Mammary epithelial cell (primary cell): ENCODE results near the gene CHCHD1.

Source experiments
- EZH2 ChIP-seq: IDR thresholded peaks from 2 replicates; pipeline ENCODE4 v1.6.1; 2012; ENCODE audit warnings: low read length, inconsistent platforms, borderline replicate concordance
- TF ChIP-seq, protein P1 (sequence below), 2 donors: IDR thresholded peaks in 1 of 2; conservative IDR thresholded peaks in 1 of 2; 2 replicates each; pipeline ENCODE4 v1.5.1; 2011 to 2012; ENCODE audit warnings: inconsistent platforms in 2 of 2, low read length in 2 of 2, mild to moderate bottlenecking in 2 of 2, control low read depth in 1 of 2, low read depth in 1 of 2; ENCODE audit not compliant: insufficient read depth in 1 of 2; ENCODE audit errors: extremely low read depth in 1 of 2

GRCh38 chr10:73788864-73789658 lies 7.2 kb downstream of the CHCHD1 start:
- TF ChIP-seq, protein P1, sequence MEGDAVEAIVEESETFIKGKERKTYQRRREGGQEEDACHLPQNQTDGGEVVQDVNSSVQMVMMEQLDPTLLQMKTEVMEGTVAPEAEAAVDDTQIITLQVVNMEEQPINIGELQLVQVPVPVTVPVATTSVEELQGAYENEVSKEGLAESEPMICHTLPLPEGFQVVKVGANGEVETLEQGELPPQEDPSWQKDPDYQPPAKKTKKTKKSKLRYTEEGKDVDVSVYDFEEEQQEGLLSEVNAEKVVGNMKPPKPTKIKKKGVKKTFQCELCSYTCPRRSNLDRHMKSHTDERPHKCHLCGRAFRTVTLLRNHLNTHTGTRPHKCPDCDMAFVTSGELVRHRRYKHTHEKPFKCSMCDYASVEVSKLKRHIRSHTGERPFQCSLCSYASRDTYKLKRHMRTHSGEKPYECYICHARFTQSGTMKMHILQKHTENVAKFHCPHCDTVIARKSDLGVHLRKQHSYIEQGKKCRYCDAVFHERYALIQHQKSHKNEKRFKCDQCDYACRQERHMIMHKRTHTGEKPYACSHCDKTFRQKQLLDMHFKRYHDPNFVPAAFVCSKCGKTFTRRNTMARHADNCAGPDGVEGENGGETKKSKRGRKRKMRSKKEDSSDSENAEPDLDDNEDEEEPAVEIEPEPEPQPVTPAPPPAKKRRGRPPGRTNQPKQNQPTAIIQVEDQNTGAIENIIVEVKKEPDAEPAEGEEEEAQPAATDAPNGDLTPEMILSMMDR (conservative IDR thresholded peaks at IDR 0.05 in 1 of 2, IDR thresholded peaks at IDR 0.05 in 1 of 2; ENCODE audit: extremely low read depth in 1 of 2, insufficient read depth in 1 of 2, low read depth in 1 of 2, low read length in 2 of 2) = no peak
- no peak for TF ChIP-seq EZH2
